ENCODE data around the gene AMZ1.
"Not testable (repeated sequence)": the region's sequence is repeated elsewhere in the genome, so short reads cannot be mapped to it uniquely, and the experiment has no call there.

The AMZ1 gene

GRCh38 chr7:2729893-2730716, 42.1 kb downstream of the AMZ1 start:
- DNase-seq, result no peak

GRCh38 chr7:2730846-2731770, 43.1 kb downstream of the AMZ1 start:
- no peak for DNase-seq

GRCh38 chr7:2732388-2732787, 44.4 kb downstream of the AMZ1 start:
- no peak for DNase-seq

DNA sequence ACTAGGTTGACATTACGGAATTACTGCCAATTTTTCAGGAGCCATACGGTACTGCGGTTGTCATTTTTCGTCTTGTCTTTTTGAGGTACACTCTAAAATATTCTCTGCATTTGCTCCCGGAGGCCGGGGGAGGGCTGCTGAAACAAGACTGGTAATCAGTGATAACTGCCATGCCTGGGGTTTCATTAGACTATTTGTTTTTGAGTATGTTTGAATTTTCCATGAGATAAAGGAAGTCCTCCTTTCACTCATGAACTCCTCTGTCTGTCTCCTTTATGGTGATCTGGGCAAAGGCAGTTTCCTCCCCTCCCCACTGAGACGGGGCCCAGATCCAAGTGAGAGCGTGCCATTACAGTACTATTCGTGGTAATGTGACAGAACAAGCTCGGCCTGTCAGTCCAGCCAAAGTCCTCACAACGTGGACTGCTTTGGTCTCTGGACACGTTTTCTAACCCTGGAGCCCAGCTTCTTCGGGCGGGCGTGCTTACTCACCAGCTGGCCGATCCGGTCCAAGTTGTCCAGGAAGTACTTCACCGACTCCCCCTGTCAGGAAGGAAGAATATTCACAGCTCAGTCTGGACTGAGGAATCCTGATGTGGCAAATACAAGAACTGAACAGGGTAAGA, 45.1 kb downstream of the AMZ1 start:
- DNase-seq, result no peak

DNA sequence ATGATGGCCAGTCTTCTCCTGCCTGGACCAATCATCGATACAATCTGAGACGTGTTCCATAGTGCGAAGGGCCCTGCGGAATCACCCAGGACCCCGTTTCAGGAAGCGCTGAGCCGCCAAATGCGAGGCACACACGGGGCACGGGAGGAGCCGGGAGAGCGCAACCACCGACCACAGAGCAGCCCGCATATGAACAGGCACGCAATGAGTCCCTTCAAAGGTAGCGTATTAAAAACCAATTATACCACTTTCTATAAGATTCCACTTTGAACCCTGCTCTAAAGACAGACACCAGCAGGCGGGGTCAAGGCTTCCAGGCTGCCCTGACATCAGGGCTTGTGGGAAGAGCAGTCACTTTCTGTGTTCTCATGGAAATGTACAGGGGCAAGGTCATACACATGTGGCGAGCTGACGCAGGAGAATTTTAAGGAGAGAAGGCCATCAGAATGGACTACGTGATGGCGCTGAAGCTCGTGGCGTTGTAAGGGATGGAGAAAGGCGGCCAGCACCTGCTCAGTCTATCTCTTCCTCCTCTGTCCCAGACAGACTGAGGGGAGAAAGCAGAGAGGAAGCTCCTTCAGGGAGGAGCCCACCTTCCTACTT, 46.2 kb downstream of the AMZ1 start:
- DNase-seq, result no peak

DNA sequence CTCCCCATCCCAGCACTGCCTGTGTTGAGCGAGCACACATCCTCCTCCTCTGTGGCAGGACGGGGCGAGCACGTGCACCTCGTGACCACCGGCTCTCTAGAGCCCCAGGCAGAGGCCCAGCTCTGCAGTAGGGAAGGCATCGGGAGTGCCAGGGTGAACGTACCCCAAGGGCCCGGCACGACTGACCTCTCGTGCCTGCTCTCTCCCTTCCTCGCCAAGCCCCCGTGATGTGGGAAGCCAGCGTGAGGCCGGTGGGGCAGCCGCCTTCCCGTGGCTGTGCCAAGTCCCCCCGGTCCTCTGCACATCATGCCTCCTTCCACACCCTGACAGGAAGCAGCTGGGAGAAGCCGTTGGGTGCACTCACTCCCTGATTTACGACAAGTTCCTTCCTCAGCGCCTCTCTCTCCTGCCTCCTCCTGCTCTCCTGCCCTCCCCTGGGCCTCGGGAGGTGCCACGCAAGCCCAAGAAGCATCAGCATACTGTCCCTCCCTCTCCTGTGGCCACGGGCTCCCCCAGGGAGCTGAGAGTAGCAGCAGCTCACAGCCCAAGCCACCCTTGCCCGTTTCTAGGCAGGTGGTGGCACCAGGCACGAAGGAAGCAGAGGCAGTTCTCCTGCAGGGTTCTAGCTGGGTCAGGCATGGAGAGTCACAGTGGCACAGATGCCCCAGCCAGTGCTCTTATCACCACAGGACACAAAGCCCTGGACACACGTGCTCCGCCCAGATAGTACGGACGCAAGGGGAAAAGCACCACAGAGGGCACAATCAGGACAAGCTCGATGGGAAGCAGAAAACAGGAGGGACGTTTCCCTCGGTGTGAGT, 47.0 kb downstream of the AMZ1 start:
- no peak for DNase-seq

- no peak for DNase-seq
Observed at GRCh38 chr7:2735744-2736143, 47.7 kb downstream of the AMZ1 start.

- no peak for DNase-seq
Observed at GRCh38 chr7:2736411-2736914, 48.5 kb downstream of the AMZ1 start.

DNA sequence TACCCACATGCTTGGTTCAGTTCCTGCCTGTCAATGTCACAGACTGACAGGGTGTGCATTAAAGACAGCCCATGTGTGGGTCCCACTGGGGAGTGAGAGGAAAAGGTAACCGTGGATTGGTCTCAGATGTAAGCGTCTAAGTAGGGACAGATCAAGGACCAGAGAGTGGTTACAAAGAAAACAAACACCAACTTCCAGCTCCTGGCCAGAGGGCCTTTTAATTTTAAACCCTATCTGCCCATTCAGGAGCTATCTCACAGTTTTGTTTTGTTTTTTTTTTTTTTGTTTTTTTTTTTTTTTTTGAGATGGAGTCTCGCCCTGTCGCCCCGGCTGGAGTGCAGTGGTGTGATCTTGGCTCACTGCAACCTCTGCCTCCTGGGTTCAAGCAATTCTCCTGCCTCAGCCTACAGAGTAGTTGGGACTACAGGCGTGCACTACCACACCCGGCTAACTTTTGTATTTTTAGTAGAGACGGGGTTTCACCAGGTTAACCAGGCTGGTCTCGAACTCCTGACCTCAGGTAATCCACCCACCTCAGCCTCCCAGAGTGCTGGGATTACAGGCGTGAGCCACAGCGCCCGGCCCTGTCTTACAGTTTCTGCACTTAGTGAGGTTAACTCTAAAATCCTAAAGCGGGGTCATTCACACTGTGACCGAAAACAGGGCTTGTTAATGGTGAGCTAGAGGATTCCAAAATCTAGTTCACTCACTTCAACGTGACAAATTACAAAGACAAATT, 49.2 kb downstream of the AMZ1 start:
- DNase-seq, result not testable (repeated sequence)

GRCh38 chr7:2737771-2738540, 50.0 kb downstream of the AMZ1 start:
- no peak for DNase-seq

DNA sequence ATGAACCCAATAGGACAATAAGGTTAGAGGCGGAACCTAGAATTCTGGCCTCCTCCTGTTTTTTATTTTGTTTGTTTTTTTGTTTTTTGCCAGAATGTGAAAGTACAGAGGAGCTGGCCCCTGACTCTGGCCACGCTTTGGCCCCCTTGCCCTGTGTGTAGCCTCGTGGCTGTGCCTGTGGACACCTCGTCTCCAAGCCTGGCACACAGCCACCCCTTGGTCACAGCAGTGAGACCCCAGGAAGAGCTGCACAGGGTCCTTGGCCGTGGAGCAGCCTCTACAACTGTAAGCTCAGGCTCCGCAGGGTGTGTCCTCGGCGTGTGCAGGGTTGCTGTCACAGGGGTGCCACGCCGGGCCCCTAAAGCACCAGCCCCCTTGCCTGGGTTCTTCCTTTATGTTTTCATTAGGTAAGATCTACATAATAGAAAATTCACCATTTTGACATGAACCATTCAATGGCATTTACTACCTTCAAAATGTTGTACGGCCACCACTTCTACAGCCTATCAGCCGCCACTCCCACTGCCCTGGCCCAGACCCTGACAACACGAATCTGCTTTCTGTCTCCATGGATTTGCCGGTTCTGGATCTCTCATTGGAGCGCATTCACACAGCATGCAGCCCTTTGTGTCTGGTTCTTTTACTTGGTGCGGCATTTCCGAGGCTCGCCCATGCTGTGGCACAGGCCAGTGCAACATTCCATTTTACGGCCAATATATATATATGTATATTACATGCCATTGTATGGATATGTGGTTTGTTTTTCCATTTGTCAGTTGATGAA, 51.0 kb downstream of the AMZ1 start:
- DNase-seq, result no peak

DNA sequence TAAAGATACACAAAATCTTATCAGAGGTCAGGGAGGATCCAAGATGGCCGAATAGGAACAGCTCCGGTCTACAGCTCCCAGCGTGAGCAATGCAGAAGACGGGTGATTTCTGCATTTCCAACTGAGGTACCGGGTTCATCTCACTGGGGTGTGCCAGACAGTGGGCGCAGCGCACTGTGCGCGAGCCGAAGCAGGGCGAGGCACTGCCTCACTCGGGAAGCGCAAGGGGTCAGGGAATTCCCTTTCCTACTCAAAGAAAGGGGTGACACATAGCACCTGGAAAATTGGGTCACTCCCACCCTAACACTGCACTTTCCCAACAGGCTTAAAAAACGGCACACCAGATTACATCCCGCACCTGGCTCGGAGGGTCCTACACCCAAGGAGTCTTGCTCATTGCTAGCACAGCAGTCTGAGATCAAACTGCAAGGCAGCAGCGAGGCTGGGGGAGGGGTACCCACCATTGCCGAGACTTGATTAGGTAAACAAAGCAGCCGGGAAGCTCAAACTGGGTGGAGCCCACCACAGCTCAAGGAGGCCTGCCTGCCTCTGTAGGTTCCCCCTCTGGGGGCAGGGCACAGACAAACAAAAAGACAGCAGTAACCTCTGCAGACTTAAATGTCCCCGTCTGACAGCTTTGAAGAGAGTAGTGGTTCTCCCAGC, 55.7 kb downstream of the AMZ1 start:
- DNase-seq, result not testable (repeated sequence)

GRCh38 chr7:2748684-2749083, 60.7 kb downstream of the AMZ1 start:
- not testable (repeated sequence) for DNase-seq

GRCh38 chr7:2750004-2750407, 62.0 kb downstream of the AMZ1 start:
- DNase-seq, result no peak

GRCh38 chr7:2751086-2751485, 63.1 kb downstream of the AMZ1 start:
- DNase-seq, result no peak

- no peak for DNase-seq
Observed at GRCh38 chr7:2753148-2753547, 65.1 kb downstream of the AMZ1 start.

- DNase-seq, result no peak
Observed at GRCh38 chr7:2754086-2754485, 66.1 kb downstream of the AMZ1 start.

GRCh38 chr7:2754912-2755311, 66.9 kb downstream of the AMZ1 start:
- no peak for DNase-seq

GRCh38 chr7:2755531-2755930, 67.5 kb downstream of the AMZ1 start:
- DNase-seq, result no peak
